SK-N-SH (cell line): Measurements from ENCODE around the gene MSL1. TPM values are rescaled to one million over a fixed set of nuclear protein-coding genes. Genes with fewer than 3 reads are reported as not detected.

Experiments used
- CTCF ChIA-PET: fragments of 300-600, 350-600 bp; formaldehyde crosslinking; extraction: SDS; loops from one replicate; lab custom pipeline; 2021; lab: Yijun Ruan, JAX
- POLR2A ChIA-PET: fragments of 350-600 bp; sonication (Branson Sonifier 250); formaldehyde crosslinking; extraction: SDS; loops from one replicate; lab custom pipeline; 2020; ENCODE audit warnings: antibody characterized with exemption, inconsistent platforms; lab: Yijun Ruan, JAX
- DNase-seq: peaks from one replicate; pipeline ENCODE4 v3.0.0; 2012
- H2AFZ ChIP-seq: fragments of 200-600 bp; sonication (generic); 2 replicates; pipeline ENCODE4 v1.8.1; 2016; ENCODE audit warnings: antibody characterized with exemption, mild to moderate bottlenecking, low read depth
- H3F3A ChIP-seq: fragments of 200-600 bp; sonication (generic); replicated peaks from 2 replicates; pipeline ENCODE3; 2016; ENCODE audit warnings: antibody characterized with exemption, mild to moderate bottlenecking; ENCODE audit not compliant: insufficient read depth
- H3K27ac ChIP-seq, 2 experiments: fragments of 200-500 bp in 1 of 2; fragments of 200-600 bp in 1 of 2; sonication (Bioruptor generic) in 1 of 2; sonication (generic), shearing (Covaris generic) in 1 of 2; 2 replicates each; pipeline versions ENCODE4 v1.5.1 to v1.6.1; 2014 to 2016; ENCODE audit warnings: low read depth in 2 of 2, inconsistent platforms in 1 of 2, low read length in 1 of 2, mild to moderate bottlenecking in 1 of 2, mixed read lengths in 1 of 2
- H3K27me3 ChIP-seq: fragments of 200-600 bp; sonication (generic), shearing (Covaris generic); 2 replicates; pipeline ENCODE4 v1.6.1; 2016; ENCODE audit warnings: mixed run types; ENCODE audit not compliant: insufficient read depth
- H3K36me3 ChIP-seq, 2 experiments: fragments of 200-500 bp in 1 of 2; fragments of 200-600 bp in 1 of 2; sonication (Bioruptor generic) in 1 of 2; sonication (generic) in 1 of 2; replicated peaks in 1 of 2; 2 replicates each; pipeline versions ENCODE3 to v1.5.1; 2014 to 2016; ENCODE audit warnings: low read length in 1 of 2, mild to moderate bottlenecking in 1 of 2; ENCODE audit not compliant: insufficient read depth in 2 of 2, control insufficient read depth in 1 of 2
- H3K4me1 ChIP-seq, 2 experiments: fragments of 200-500 bp in 1 of 2; fragments of 200-600 bp in 1 of 2; sonication (Bioruptor generic) in 1 of 2; sonication (generic), shearing (Covaris generic) in 1 of 2; 2 replicates each; pipeline versions ENCODE4 v1.5.1 to v1.6.1; 2014 to 2016; ENCODE audit warnings: low read depth in 1 of 2, low read length in 1 of 2, mixed run types in 1 of 2; ENCODE audit not compliant: insufficient read depth in 2 of 2, control insufficient read depth in 1 of 2
- H3K4me2 ChIP-seq: fragments of 200-600 bp; sonication (generic), shearing (Covaris generic); 2 replicates; pipeline ENCODE4 v1.6.1; 2017; ENCODE audit warnings: mixed run types
- H3K4me3 ChIP-seq, 2 experiments: fragments of 200-500 bp in 1 of 2; fragments of 200-600 bp in 1 of 2; sonication (Bioruptor generic) in 1 of 2; sonication (generic), shearing (Covaris generic) in 1 of 2; 2 replicates each; pipeline versions ENCODE4 v1.5.1 to v1.8.1; 2014 to 2016; ENCODE audit warnings: low read depth in 2 of 2, inconsistent platforms in 1 of 2, low read length in 1 of 2, mild to moderate bottlenecking in 1 of 2, mixed read lengths in 1 of 2, moderate library complexity in 1 of 2
- H3K79me2 ChIP-seq: fragments of 200-600 bp; sonication (generic); 2 replicates; pipeline ENCODE4 v1.8.1; 2017; ENCODE audit warnings: mild to moderate bottlenecking; ENCODE audit not compliant: insufficient read depth
- H3K9ac ChIP-seq: fragments of 200-600 bp; sonication (generic); 2 replicates; pipeline ENCODE4 v1.6.1; 2017; ENCODE audit warnings: mixed run types
- H3K9me2 ChIP-seq: fragments of 200-600 bp; sonication (generic); 2 replicates; pipeline ENCODE4 v1.6.1; 2017; ENCODE audit warnings: mixed run types
- H3K9me3 ChIP-seq: fragments of 200-600 bp; sonication (generic); 2 replicates; pipeline ENCODE4 v1.6.1; 2017; ENCODE audit warnings: mixed run types, mild to moderate bottlenecking, moderate library complexity
- H4K20me1 ChIP-seq: fragments of 200-600 bp; sonication (generic); 2 replicates; pipeline ENCODE4 v1.6.1; 2017; ENCODE audit warnings: mild to moderate bottlenecking, mixed run types; ENCODE audit not compliant: insufficient read depth
- CHD2 ChIP-seq: fragments of 150-350 bp; IDR thresholded peaks from 2 replicates; pipeline ENCODE4 v1.6.1; 2018; ENCODE audit warnings: low read length; ENCODE audit not compliant: partially characterized antibody
- ELF1 ChIP-seq: IDR thresholded peaks from 2 replicates; pipeline ENCODE4 v1.4.0; 2012
- EZH2phosphoT487 ChIP-seq: fragments of 200-600 bp; sonication (generic); IDR thresholded peaks from 2 replicates; pipeline ENCODE4 v1.6.1; 2017; ENCODE audit warnings: low read depth, mixed run types, mild to moderate bottlenecking, antibody characterized with exemption, moderate library complexity, borderline replicate concordance
- FOSL2 ChIP-seq: IDR thresholded peaks from 2 replicates; pipeline ENCODE4 v1.4.0; 2012; ENCODE audit warnings: low read depth, mild to moderate bottlenecking, moderate library complexity, borderline replicate concordance
- FOXJ3 ChIP-seq: sonication (generic); formaldehyde crosslinking; IDR thresholded peaks from 2 replicates; pipeline ENCODE4 v1.5.1; 2020; ENCODE audit warnings: mild to moderate bottlenecking, missing genetic modification reagents
- FOXM1 ChIP-seq: IDR thresholded peaks from 2 replicates; pipeline ENCODE4 v1.4.0; 2012; ENCODE audit warnings: low read depth, mild to moderate bottlenecking
- GABPA ChIP-seq: IDR thresholded peaks from 2 replicates; pipeline ENCODE4 v1.4.0; 2012; ENCODE audit warnings: low read depth, mild to moderate bottlenecking
- MXI1 ChIP-seq: IDR thresholded peaks from 2 replicates; pipeline ENCODE4 v1.6.1; 2012; ENCODE audit warnings: mild to moderate bottlenecking, low read depth, low read length, improper control_type of control experiment
- NFIC ChIP-seq: IDR thresholded peaks from 2 replicates; pipeline ENCODE4 v1.4.0; 2012; ENCODE audit warnings: borderline replicate concordance
- NRF1 ChIP-seq: IDR thresholded peaks from 2 replicates; pipeline ENCODE4 v1.6.1; 2012; ENCODE audit warnings: low read depth, mild to moderate bottlenecking, low read length
- POLR2AphosphoS5 ChIP-seq: IDR thresholded peaks from 2 replicates; pipeline ENCODE4 v1.6.1; 2012; ENCODE audit warnings: low read depth, low read length
- RCOR1 ChIP-seq: fragments of 150-350 bp; IDR thresholded peaks from 2 replicates; pipeline ENCODE4 v1.6.1; 2017; ENCODE audit warnings: antibody characterized with exemption, low read length
- RFX5 ChIP-seq: IDR thresholded peaks from 2 replicates; pipeline ENCODE4 v1.6.1; 2012; ENCODE audit warnings: mild to moderate bottlenecking, improper control_type of control experiment, low read length
- RXRA ChIP-seq: IDR thresholded peaks from 2 replicates; pipeline ENCODE4 v1.4.0; 2012; ENCODE audit warnings: low read depth, mild to moderate bottlenecking, borderline replicate concordance
- SMC3 ChIP-seq: IDR thresholded peaks from 2 replicates; pipeline ENCODE4 v1.6.1; 2012; ENCODE audit warnings: low read depth, low read length, improper control_type of control experiment
- WGBS: methylation state at CpG from one replicate; pipeline ENCODE4 v1.1.6; 2017; ENCODE audit warnings: low lambda C conversion rate; 5-methylcytosine and 5-hydroxymethylcytosine counted together
- polyA plus RNA-seq, 3 experiments: library from polyadenylated mRNA; depleted of rRNA; stranded (reverse); fragments of >200 nt; gene quantifications; 2 replicates each; pipeline ENCODE4 v1.2.3, GENCODE V29; 2012
- TF ChIP-seq, protein P1 (sequence below): IDR thresholded peaks from 2 replicates; pipeline ENCODE4 v1.4.0; 2012; ENCODE audit warnings: low read depth, borderline replicate concordance
- TF ChIP-seq, protein P2 (sequence below): IDR thresholded peaks from 2 replicates; pipeline ENCODE4; 2012
- TF ChIP-seq, protein P3 (sequence below): fragments of 200-600 bp; sonication (generic); IDR thresholded peaks from 2 replicates; pipeline ENCODE4 v1.6.1; 2017; ENCODE audit warnings: antibody characterized with exemption, mild to moderate bottlenecking, moderate library complexity

MSL1 gene
- polyA plus RNA-seq, 1 of the 3 experiments (the other 2 are of a cell fraction) = 30.2 TPM

DNA sequence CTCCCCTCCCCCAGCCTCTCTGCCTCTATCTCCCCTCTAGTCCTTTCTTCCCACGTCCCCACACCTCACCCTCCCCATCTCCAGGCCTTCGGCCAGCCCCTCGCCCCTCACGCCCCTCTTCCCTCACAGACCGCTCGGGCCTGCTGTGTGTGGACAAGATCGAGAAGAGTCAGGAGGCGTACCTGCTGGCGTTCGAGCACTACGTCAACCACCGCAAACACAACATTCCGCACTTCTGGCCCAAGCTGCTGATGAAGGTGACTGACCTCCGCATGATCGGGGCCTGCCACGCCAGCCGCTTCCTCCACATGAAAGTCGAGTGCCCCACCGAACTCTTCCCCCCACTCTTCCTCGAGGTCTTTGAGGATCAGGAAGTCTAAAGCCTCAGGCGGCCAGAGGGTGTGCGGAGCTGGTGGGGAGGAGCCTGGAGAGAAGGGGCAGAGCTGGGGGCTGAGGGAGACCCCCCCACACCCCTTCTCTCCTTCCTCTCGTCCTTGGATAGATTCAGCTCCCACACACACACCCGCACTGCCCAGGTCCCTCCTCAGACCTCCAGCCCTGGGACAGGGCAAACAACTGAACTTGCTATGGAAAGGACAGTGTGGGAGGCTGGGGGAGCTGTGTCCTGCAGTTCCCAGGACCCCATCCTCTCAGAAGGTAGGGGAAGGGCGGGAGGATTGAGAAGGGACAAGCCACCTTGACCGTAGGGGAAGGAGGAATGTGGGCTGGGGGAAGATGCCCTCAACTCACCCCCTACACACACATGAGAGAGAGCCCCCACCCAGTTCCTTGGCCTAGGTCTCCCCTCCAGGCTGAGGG is 32.5 kb upstream of the MSL1 start:
- H3K4me3 ChIP-seq = no peak overlapping the region
- ChIA-PET POLR2A (no interaction called here), CTCF (interaction anchor here (0.7 to 3.8 kb wide), 6 partner anchors 14 to 77 kb away, joined by 3 to 34 read pairs (median 5); no protein-coding TSS in a partner anchor)
- DNase-seq = no peak
- peaks cover 10% of the 10 kb centered on the region for H3F3A ChIP-seq
- no peaks in the 10 kb centered on the region for H4K20me1 ChIP-seq
- H3K79me2 ChIP-seq = no peaks in the 10 kb centered on the region
- no peak overlapping the region for H3K4me2 ChIP-seq
- no peak overlapping the region for H3K27ac ChIP-seq
- H3K9ac ChIP-seq = no peak overlapping the region
- no peaks in the 10 kb centered on the region for H3K9me2 ChIP-seq
- H3K4me1 ChIP-seq = no peaks in the 10 kb centered on the region; a peak in 1 of 4 replicates
- H2AFZ ChIP-seq = no peak overlapping the region
- no peaks in the 10 kb centered on the region for H3K9me3 ChIP-seq
- H3K36me3 ChIP-seq = peaks cover 11 to 22% of the 10 kb centered on the region in 2 experiments
- 93% methylated on average over 24 of the region's 26 CpGs for whole genome bisulfite sequencing
- TF ChIP-seq SMC3 (no peak), NFIC (no peak), RCOR1 (no peak), EZH2phosphoT487 (no peak), MXI1 (no peak), RXRA (no peak), NRF1 (no peak), GABPA (no peak), RFX5 (no peak), POLR2AphosphoS5 (no peak), ELF1 (no peak), FOXM1 (no peak), FOXJ3 (CRISPR knock-in tag) (no peak), CHD2 (no peak), FOSL2 (no peak)
- TF ChIP-seq, protein P1, sequence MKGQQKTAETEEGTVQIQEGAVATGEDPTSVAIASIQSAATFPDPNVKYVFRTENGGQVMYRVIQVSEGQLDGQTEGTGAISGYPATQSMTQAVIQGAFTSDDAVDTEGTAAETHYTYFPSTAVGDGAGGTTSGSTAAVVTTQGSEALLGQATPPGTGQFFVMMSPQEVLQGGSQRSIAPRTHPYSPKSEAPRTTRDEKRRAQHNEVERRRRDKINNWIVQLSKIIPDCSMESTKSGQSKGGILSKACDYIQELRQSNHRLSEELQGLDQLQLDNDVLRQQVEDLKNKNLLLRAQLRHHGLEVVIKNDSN = no peak
- TF ChIP-seq, protein P2, sequence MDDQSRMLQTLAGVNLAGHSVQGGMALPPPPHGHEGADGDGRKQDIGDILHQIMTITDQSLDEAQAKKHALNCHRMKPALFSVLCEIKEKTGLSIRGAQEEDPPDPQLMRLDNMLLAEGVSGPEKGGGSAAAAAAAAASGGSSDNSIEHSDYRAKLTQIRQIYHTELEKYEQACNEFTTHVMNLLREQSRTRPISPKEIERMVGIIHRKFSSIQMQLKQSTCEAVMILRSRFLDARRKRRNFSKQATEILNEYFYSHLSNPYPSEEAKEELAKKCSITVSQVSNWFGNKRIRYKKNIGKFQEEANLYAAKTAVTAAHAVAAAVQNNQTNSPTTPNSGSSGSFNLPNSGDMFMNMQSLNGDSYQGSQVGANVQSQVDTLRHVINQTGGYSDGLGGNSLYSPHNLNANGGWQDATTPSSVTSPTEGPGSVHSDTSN = no peak
- TF ChIP-seq, protein P3, sequence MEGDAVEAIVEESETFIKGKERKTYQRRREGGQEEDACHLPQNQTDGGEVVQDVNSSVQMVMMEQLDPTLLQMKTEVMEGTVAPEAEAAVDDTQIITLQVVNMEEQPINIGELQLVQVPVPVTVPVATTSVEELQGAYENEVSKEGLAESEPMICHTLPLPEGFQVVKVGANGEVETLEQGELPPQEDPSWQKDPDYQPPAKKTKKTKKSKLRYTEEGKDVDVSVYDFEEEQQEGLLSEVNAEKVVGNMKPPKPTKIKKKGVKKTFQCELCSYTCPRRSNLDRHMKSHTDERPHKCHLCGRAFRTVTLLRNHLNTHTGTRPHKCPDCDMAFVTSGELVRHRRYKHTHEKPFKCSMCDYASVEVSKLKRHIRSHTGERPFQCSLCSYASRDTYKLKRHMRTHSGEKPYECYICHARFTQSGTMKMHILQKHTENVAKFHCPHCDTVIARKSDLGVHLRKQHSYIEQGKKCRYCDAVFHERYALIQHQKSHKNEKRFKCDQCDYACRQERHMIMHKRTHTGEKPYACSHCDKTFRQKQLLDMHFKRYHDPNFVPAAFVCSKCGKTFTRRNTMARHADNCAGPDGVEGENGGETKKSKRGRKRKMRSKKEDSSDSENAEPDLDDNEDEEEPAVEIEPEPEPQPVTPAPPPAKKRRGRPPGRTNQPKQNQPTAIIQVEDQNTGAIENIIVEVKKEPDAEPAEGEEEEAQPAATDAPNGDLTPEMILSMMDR = no peak
- no peaks in the 10 kb centered on the region for H3K27me3 ChIP-seq
